Hypothalamus (tissue), 51 donors: ENCODE data around the gene CCNH.

ENCODE experiments used
- DNase-seq, 51 donors: peaks; one replicate each; lab custom pipeline; 2025; lab: John Stamatoyannopoulos, UW

CCNH gene

GRCh38 chr5:87404359-87404758 lies 8.4 kb downstream of the CCNH start:
- DNase-seq, result no peak

- no peak for DNase-seq
Measured at GRCh38 chr5:87403899-87404298, 8.8 kb downstream of the CCNH start.

- no peak for DNase-seq
Measured at GRCh38 chr5:87403409-87403808, 9.3 kb downstream of the CCNH start.

- no peak for DNase-seq
Measured at GRCh38 chr5:87401626-87402025, 11.1 kb downstream of the CCNH start.

GRCh38 chr5:87400305-87400899 lies 12.3 kb downstream of the CCNH start:
- no peak for DNase-seq

GRCh38 chr5:87399720-87400119 lies 13.0 kb downstream of the CCNH start:
- no peak for DNase-seq

GRCh38 chr5:87398981-87399614 lies 13.6 kb downstream of the CCNH start:
- DNase-seq, result no peak

GRCh38 chr5:87394411-87395165 lies 18.1 kb downstream of the CCNH start:
- no peak for DNase-seq

- DNase-seq, result no peak
Measured at GRCh38 chr5:87393331-87393730, 19.4 kb downstream of the CCNH start.

- no peak for DNase-seq
Measured at GRCh38 chr5:87392801-87393200, 19.9 kb downstream of the CCNH start.

GRCh38 chr5:87392170-87392569 lies 20.6 kb downstream of the CCNH start:
- DNase-seq, result no peak

- no peak for DNase-seq
Measured at GRCh38 chr5:87390576-87391199, 22.0 kb downstream of the CCNH start.

GRCh38 chr5:87390075-87390474 lies 22.7 kb downstream of the CCNH start:
- DNase-seq, result no peak

- no peak for DNase-seq
Measured at GRCh38 chr5:87389296-87390034, 23.3 kb downstream of the CCNH start.

GRCh38 chr5:87388129-87388528 lies 24.6 kb downstream of the CCNH start:
- no peak for DNase-seq

GRCh38 chr5:87385802-87386201 lies 26.9 kb downstream of the CCNH start:
- DNase-seq, result no peak

GRCh38 chr5:87383216-87383615 lies 29.5 kb downstream of the CCNH start:
- DNase-seq, result no peak

GRCh38 chr5:87382224-87382623 lies 30.5 kb downstream of the CCNH start:
- no peak for DNase-seq

- no peak for DNase-seq
Measured at GRCh38 chr5:87372705-87373104, 40.0 kb downstream of the CCNH start.

GRCh38 chr5:87369431-87369830 lies 43.3 kb downstream of the CCNH start:
- DNase-seq, result no peak

- no peak for DNase-seq
Measured at GRCh38 chr5:87368601-87369000, 44.1 kb downstream of the CCNH start.
